GM12878 (cell line): ENCODE measurements around the gene VAV2.

Experiments
- BACH1 ChIP-seq: fragments of 450-650 bp; IDR thresholded peaks from 2 replicates; pipeline ENCODE4 v1.6.1; 2017; ENCODE audit warnings: mild to moderate bottlenecking, borderline replicate concordance
- MXI1 ChIP-seq: fragments of 150-350 bp; IDR thresholded peaks from 2 replicates; pipeline ENCODE4 v1.6.1; 2011; ENCODE audit warnings: low read depth, mild to moderate bottlenecking, inconsistent platforms, low read length, improper control_type of control experiment
- POLR2AphosphoS5 ChIP-seq: IDR thresholded peaks from 2 replicates; pipeline ENCODE4 v1.6.1; 2011; ENCODE audit warnings: mild to moderate bottlenecking, low read length, inconsistent platforms
- RAD21 ChIP-seq: IDR thresholded peaks from 2 replicates; pipeline ENCODE4 v1.6.1; 2011; ENCODE audit warnings: mild to moderate bottlenecking, low read depth, low read length, moderate library complexity; ENCODE audit not compliant: insufficient read depth
- RCOR1 ChIP-seq: conservative IDR thresholded peaks from 2 replicates; pipeline ENCODE4 v1.6.1; 2012; ENCODE audit warnings: low read depth, low read length, improper control_type of control experiment
- STAT1 ChIP-seq: fragments of 450-650 bp; conservative IDR thresholded peaks from 2 replicates; pipeline ENCODE4 v1.6.1; 2014; ENCODE audit warnings: antibody characterized with exemption, mild to moderate bottlenecking
- TF ChIP-seq, protein P1 (sequence below), 3 experiments: IDR thresholded peaks in 2 of 3; conservative IDR thresholded peaks in 1 of 3; 2 replicates each; pipeline ENCODE4 v1.5.1; 2011; ENCODE audit warnings: low read depth in 3 of 3, low read length in 3 of 3, mild to moderate bottlenecking in 3 of 3, control low read depth in 2 of 3, moderate library complexity in 2 of 3, inconsistent platforms in 1 of 3, mixed read lengths in 1 of 3; ENCODE audit not compliant: control insufficient read depth in 2 of 3, insufficient read depth in 1 of 3; ENCODE audit errors: extremely low read depth in 1 of 3
- TF ChIP-seq, protein P2 (sequence below): fragments of 450-650 bp; IDR thresholded peaks from 2 replicates; pipeline ENCODE4 v1.6.1; 2017; ENCODE audit warnings: mild to moderate bottlenecking
- TF ChIP-seq, protein P3 (sequence below): IDR thresholded peaks from 2 replicates; pipeline ENCODE4 v1.6.1; 2011; ENCODE audit warnings: low read depth, mild to moderate bottlenecking, low read length, moderate library complexity, borderline replicate concordance; ENCODE audit errors: extremely low read depth

DNA sequence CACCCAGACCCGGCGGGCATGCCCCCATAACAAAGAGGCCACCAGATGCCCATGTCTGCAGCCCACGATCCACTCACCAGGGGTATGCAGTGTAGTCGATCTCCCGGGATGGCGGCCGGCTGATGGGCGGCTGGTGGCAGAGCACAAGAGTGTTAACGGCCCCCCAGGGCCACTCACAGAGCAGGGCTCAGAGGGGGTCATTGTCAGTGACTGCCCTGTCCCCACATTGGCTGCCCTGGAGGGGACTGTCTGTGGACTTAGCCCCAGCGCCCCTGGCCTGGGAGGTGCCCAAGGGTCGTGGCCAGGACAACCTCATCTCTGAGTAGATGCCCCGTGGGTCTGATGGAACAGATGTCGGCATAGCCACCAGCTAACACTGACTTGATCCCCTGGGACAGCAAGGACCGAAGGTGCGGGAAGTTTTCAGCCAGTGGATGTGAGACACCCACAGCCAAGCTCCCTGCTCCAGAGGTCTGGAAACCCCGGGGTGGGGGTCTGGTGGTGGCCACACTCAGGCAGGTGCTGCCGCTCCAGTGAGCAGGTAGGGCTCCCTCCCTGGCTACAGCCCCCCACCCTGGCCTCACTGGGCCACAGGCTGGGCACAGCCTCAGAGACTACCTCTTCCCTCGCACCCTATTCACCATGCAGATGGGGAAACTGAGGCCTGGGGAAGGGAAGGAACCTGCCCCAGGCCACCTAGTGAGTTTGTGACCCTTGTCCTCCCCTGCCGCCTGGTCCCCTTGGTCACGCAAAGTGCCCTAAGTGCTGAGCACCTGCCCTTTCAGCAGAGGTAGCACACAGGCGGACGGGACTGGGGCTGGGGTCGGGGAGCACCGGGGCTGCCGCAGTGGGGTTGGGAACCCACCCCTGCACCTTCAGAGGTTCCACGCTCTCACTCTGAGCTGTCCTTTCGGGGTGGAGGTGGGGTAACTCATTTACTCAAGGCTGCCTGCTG is 215.9 kb downstream of the VAV2 start:
- TF ChIP-seq RAD21 (no peak), MXI1 (no peak), STAT1 (no peak), POLR2AphosphoS5 (no peak), BACH1 (no peak), RCOR1 (no peak)
- TF ChIP-seq, protein P1, sequence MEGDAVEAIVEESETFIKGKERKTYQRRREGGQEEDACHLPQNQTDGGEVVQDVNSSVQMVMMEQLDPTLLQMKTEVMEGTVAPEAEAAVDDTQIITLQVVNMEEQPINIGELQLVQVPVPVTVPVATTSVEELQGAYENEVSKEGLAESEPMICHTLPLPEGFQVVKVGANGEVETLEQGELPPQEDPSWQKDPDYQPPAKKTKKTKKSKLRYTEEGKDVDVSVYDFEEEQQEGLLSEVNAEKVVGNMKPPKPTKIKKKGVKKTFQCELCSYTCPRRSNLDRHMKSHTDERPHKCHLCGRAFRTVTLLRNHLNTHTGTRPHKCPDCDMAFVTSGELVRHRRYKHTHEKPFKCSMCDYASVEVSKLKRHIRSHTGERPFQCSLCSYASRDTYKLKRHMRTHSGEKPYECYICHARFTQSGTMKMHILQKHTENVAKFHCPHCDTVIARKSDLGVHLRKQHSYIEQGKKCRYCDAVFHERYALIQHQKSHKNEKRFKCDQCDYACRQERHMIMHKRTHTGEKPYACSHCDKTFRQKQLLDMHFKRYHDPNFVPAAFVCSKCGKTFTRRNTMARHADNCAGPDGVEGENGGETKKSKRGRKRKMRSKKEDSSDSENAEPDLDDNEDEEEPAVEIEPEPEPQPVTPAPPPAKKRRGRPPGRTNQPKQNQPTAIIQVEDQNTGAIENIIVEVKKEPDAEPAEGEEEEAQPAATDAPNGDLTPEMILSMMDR (IDR thresholded peaks at IDR 0.05 in 2 of 3, conservative IDR thresholded peaks at IDR 0.05 in 1 of 3; ENCODE audit: control insufficient read depth in 2 of 3, extremely low read depth in 1 of 3, insufficient read depth in 1 of 3, low read depth in 3 of 3, low read length in 3 of 3) = no peak
- TF ChIP-seq, protein P2, sequence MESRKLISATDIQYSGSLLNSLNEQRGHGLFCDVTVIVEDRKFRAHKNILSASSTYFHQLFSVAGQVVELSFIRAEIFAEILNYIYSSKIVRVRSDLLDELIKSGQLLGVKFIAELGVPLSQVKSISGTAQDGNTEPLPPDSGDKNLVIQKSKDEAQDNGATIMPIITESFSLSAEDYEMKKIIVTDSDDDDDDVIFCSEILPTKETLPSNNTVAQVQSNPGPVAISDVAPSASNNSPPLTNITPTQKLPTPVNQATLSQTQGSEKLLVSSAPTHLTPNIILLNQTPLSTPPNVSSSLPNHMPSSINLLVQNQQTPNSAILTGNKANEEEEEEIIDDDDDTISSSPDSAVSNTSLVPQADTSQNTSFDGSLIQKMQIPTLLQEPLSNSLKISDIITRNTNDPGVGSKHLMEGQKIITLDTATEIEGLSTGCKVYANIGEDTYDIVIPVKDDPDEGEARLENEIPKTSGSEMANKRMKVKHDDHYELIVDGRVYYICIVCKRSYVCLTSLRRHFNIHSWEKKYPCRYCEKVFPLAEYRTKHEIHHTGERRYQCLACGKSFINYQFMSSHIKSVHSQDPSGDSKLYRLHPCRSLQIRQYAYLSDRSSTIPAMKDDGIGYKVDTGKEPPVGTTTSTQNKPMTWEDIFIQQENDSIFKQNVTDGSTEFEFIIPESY = no peak
- TF ChIP-seq, protein P3, sequence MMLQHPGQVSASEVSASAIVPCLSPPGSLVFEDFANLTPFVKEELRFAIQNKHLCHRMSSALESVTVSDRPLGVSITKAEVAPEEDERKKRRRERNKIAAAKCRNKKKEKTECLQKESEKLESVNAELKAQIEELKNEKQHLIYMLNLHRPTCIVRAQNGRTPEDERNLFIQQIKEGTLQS = no peak
